GM21786 (cell line): Measurements from ENCODE around the gene NR3C2.
"Not testable (repeated sequence)": the region's sequence is repeated elsewhere in the genome, so short reads cannot be mapped to it uniquely, and the experiment has no call there.

ENCODE experiments used
- ATAC-seq: cut with Tn5 transposase; IDR thresholded peaks from one replicate; pipeline ENCODE4 v1.9.1; 2021; ENCODE audit not compliant: unreplicated experiment

NR3C2 gene

DNA sequence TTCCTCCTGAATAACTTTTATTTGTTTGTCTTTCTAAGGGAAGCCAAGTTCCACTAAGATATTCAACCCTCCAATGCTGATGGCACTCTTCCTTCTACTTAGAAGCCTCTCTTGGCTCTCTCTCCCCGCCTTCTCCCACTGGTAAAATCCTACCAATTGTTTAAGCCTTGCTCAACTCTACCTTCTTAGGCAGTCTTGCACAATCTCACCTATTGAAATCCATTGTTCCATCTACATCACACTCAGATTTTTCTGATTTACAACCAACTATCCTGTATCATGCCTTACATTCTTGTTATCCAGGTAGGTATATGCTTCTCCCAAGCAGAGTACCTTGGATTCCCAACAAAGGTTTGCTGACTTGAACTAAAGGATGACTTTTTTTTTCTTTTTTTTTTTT, 69.1 kb downstream of the NR3C2 start:
- no peak for ATAC-seq

DNA sequence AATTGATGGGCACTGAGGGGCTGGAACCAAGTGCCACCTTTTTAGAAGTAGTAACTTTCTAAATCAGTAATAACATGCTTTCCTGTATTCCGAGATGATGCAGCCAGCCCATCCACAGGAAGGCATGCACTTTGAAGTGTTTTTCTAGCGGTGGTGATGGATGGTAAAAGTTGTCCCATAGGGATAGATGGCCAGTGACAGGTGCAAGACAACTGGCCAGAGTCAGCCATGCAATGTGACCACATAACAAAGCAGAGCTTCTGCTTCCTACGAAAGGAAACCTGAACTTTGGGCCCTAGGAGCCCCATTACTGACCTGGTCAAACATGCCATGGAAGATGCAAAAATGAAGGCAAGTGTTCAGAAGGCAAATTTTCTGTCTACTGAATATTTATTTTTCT, 72.3 kb downstream of the NR3C2 start:
- no peak for ATAC-seq

DNA sequence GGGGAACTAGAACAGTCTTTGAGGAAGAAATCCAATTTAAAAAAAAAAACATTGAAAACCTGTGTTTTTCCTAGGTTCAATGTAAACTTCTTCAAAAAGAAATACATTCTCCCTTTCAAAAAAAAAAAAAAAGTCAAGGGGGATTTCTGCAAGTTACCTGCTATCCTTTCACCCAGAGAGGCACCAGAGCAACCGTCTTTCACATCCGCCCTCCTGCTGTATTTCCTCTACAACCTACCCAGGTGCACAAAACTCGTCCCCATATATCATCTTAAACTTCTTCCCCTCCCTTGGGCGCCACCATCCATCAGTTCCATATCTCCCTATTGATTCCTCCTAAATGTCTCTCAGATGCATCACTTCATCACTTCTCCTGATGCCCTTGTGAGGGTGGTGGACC, 74.5 kb downstream of the NR3C2 start:
- ATAC-seq, result no peak

DNA sequence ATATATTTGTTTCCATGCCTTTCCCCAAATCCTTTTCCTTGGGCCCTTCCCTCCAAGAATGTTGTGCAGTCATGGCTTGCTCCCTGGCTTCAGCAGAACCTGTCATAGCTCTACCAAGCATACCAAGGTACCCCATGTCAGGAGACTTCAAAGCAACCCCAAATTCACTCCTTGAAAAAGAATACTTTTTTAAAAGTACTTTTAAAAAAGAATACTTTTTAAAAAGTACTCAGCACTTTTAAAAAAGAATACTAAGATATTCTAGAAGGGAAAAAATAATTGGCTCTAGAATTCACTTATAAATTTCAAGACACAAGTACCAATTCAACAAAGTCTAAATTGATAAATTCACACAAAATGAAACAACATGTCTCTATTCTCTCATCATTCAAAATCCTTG, 76.0 kb downstream of the NR3C2 start:
- no peak for ATAC-seq

DNA sequence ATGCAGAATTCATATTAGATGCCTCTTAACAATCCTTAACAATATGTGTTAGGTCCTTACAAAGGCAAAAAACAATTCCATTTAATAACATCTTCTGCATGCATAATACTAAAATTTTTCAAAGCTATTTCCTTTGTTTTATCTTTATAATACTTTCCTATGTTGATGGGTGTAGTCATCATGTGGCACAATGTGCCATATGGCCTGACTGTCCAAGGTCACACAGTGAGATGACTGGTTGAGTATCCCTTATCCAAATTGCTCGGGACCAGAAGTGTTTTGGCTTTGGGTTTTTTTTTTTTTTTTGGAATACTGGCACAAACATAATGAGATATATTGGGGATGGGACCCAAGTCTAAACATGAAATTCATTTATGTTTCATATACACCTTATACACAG, 77.7 kb downstream of the NR3C2 start:
- no peak for ATAC-seq

DNA sequence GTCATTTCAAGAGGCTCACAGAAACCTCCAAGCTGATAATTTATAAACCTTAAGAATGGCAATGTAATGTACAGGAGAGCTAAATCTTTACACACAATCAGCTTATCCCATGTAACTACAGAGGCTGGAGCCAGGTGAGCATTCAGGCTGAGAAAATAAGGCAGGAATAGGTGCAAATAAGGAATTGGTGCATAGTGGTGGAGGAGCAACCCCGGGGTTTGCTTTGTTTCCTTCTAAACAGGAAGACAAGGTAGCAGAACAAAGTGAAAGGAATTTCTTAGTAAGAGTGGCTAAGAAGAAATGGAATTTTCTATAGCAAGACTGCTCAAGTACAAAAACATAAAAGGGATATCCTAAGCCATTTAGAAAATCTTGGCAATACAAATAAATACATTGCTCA, 82.4 kb downstream of the NR3C2 start:
- ATAC-seq, result no peak

DNA sequence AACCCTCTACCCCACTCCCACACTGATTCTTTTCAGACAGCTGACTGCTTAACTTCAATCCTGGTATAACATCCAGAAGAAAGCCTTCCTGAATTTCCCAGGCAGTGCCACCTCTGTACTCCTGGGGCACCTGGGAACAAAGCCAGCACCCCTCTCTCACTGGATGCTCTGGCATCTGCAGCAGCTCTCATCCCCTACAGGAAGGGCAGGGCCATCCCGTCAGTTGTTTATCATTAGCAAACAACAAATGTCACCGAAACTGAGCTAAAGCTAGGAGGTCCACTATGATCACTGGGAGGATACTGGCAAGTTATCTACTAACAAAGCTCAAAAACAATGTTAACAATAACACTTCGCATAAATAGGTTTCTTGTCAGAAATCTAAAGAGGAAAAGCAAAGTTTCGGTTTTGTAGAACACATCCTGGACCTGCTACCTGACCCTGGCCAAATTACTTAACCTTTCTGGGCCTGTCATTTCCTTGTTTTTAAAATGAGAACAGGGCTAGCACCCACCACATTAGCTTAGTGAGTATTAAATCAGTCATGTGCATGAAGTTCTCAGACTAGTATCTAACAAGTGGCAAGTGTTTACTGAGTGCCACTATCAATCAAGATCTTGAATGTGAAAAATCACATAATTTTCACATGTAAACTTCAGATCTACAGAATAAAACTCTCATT, 86.6 kb downstream of the NR3C2 start:
- ATAC-seq, result no peak

DNA sequence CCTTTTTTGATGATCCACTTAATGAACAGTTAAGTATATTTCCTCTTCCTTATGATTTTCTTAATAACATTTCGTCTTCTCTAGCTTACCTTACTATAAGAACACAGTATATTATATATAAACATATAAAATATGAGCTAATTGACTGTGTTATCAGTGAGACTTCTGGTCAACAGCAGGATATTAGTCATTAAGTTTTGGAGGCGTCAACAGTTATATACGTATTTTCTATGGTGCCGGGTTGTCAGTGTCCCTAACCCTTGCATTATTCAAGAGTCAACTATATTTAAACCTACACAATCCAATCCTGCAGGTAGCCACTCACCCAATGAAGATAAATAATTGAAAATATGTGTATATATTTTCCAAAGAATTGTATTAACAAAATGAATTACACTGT, 88.0 kb downstream of the NR3C2 start:
- no peak for ATAC-seq

DNA sequence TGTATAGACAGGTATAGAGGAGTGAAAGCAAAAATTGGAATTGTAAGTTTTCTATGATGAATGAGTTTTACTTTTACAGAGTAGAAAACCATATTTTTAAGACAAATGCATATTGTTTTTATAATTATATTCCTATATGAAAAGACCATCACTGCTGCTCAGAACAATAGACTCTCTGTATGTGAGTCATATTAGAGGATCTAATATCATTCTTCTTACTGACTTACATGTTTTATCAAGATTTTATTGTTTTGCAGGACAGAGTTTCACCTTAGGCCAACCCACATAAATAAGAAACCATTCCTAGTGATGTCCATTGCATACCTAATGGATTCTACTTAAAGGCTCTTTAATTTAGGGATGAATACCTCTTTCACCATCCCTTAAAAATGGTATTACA, 88.6 kb downstream of the NR3C2 start:
- ATAC-seq, result no peak

DNA sequence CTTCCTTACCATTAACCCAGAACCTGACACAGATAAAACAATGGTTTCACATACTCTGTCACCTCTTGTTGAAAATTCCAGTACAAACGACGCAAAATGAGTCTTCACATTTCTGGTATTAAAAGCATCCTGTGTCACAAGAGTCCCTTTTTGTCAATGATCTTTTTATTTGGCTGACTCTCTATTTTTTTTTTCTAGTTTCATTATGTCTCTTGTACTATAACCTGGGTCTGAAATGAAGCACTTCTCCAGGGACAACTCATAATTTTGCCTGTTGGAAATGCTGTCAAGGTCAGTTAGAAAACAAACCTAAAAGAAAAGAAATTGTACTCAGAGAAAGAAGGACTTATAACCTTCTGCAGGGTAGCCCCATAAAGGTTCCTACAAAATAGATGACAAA, 93.1 kb downstream of the NR3C2 start:
- ATAC-seq, result no peak

DNA sequence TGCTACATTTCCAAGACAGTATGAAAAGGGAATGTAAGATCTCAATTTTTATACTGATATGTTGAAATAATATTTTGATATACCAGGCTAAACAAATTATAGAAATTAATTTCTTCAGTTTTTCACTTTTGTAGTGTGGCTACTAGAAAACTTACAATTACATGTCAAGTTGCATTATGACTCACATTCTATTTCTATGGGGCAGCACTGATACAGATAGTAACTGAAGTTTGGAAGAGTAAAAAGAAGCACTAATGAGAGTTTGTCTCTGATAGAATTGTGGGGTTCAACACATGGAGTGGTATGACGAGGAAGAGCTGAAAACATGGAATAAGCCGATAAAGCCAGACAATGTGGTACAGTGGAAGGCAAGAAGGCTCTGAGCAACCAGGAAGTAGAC, 95.6 kb downstream of the NR3C2 start:
- ATAC-seq, result no peak

DNA sequence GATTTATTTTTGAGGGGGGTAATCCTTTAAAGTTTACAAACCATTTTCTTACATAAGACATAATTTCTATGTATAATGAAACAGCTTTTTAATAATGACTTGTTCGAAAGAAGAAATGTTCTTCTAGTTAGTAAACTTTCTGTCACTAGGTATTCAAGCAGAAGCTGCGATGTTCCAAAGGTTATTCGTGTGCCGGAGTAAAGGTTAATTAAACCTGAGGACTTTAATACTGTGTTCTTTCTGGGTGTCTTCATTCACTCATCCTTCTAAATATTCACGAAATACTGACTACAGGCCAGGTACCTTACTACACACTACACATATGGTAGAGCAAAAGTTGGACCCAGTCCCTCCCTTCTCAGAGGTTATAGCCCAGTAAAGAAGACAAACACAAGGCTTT, 96.7 kb downstream of the NR3C2 start:
- ATAC-seq, result no peak

DNA sequence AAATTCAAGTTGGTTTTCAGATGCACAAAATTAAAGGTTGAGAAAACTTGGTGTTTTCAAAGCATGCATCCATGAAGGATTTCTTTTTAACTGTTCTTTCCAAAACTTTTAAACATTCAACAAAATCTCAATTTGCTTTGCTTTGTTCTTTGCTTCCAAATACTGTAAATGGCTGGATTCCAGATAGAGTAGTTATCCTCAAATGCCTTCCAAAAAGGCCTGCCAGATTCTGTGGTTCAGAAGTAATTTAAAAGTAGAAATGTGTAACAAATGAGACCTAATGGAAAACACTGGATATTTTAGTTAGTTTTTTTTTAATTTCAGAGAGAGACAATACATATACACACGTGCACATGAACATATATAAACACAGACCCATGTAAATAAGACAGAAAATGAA, 97.3 kb downstream of the NR3C2 start:
- no peak for ATAC-seq

DNA sequence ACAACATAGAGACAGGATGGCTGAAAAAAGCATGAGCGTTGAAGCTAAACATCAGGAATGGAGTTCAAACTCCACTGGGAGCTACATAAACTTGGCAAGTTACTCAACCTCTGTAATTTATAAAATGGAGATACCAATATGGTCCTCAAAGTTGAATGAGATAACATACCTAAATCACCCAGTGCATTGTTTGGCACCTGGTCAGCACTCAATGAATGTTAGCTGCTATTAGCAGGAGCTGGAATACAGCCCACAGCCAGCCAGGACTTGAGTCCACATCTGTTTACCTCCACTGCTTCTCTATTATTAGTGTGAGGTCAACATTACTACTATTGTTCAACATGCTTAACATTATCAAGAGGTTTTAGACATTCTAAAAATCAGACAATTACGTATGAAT, 97.9 kb downstream of the NR3C2 start:
- ATAC-seq, result no peak

DNA sequence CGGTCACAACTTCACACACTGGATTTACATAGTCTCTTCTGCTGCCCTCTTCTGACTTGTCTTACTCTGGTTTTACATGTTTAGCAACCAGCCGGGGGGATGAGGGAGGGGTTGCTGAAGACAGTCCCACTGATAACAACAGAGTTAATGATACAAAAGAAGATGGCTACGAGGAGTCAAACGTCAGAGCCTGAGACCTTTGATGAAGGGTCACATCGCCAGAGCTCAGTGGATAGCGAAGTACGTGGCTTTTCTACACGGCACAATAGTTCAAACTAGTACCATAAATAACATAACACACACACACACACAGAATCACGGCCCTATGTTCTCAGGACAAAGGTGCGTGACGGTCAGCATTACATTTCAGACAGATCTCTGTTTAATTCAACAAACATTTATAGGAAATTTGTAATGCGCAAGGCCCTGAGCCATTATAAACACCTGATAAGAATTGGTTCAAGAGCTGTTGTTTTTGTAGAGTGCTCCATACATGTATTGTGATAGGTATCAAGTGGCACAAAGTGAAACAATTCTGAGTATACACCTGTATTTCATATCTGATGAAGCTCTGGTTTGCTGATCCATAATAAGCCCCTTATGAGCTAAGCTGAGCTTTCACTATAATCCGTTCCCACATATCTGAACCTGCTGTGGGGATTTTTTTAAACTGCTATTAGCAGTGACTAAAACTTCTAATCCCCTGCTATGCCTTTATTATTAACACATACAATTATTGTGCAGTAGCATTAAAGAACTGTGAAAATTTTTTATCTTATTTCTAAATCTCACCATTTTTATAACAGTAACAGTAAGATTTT, 100.0 kb downstream of the NR3C2 start:
- no peak for ATAC-seq

DNA sequence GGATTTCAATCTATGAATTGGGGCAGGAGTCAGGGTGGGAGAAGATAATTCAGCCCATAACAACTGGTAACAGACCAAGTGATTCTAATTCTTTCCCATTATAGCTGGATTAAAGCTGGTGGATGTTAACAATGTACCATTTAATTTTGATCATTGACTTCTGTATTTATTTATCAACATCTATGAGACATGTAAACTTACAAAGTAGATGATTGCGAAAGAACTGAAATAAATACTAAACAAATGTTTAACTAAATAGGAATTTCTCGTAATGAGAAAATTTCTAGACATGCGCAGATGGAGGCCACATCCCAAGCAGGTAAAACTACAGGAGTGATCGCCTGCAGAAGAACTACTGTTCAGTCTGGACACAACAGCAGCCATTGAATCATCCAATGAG, 107.1 kb downstream of the NR3C2 start:
- no peak for ATAC-seq

DNA sequence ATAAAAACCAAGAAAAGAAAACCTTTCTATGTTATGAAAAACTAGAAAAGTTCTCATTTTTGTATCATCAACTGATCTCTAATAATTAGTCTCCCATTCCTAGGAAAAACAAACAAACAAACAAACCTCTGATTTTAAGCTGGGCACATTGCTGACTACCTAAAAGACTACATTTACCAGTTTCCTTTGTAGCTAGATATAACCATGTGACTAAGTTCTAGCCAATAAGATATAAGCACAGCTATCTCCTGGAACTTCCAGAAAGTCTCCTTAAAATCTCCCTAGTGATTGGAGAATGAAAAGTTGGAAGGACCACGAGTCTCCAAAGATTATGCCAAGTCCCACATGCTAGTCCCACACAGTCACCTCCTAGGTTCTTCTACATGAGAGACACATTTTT, 108.9 kb downstream of the NR3C2 start:
- ATAC-seq, result no peak

DNA sequence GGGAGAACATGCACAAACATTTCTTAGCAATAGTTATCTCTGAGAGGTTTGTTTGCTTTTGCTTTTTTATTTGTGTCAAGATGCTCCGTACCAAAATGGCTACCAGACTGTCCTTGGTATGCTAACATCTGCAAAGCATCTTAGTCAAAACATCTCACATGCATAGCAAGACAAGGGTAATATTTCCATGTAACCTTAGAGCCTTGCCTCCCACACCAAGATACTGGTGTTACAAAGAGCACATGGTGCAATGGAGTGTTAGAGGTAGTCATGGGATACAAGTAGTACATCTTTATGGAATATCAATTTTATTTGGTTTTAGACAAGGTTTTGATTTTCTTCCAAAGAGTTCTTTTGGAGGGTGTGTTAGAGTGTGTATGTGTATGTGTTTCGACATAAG, 109.7 kb downstream of the NR3C2 start:
- no peak for ATAC-seq

DNA sequence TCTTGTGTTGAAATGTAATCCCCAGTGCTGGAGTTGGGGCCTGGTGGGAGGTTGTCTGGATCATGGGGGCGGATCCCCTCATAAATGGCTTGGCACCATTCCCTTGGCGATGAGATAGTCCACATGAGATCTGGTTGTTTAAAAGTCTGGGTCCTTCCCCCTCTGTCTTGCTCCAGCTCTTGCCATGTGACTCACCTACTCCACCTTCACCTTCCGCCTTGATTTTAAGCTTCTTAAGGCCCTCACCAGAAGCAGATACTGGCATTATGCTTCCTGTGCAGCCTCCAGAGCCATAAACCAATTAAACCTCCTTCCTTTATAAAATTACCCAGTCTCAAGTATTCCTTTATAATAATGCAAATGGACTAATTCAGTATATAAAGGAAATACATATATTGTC, 111.5 kb downstream of the NR3C2 start:
- no peak for ATAC-seq

DNA sequence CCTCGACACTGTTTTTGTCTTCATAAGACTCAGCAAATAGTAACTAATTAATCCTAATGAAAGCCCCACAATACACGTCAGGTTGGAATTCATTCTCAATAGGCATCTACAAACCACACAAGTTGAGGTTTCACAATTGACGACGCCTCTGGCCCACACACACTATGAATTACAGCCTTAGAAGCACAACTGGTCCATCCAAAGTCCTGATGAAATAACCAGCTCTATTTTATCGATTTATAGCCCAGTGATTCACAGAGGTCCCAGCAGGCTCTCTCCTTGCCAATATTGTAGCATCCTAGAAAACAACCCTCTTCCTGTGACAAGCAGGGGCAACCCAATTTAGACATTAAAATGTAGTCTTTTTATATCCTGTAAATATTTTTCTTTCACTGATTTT, 112.1 kb downstream of the NR3C2 start:
- no peak for ATAC-seq

DNA sequence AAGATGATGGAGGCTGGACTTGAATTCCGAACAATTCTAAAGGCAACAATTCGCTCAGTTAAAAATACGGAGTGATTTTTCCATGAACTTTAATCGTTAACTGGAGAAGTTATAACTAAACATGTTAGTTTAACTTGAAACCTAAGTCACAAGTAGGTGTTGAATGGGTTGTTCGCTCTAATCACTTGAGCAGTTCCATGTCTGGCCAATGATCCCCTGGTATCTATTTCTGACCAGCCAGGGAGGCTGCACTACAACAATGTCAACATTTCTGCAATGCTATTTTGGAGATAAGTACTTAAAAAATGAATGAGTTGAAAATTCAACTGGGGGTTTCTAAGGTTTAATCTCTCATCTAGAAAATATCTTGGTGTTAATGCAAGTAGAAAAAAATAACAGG, 112.5 kb downstream of the NR3C2 start:
- no peak for ATAC-seq

DNA sequence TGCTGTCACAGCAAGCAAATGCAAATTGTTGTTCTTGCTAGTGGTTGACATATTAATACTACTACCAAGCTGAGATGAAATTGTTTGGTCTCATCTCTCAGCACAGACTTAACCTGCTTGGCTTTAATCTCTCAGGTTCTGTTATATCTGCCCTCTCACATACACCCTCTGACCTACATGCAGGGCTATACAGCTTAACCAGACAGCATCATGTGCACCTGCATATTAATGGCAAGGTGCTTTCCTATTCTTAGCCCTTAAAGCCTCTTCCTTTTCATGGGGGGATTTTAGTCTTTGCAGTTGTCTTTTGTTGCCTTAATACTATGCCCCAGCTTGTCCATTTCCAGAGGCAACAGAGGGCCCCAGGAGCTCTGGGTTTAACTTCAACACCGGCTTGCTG, 114.5 kb downstream of the NR3C2 start:
- no peak for ATAC-seq

DNA sequence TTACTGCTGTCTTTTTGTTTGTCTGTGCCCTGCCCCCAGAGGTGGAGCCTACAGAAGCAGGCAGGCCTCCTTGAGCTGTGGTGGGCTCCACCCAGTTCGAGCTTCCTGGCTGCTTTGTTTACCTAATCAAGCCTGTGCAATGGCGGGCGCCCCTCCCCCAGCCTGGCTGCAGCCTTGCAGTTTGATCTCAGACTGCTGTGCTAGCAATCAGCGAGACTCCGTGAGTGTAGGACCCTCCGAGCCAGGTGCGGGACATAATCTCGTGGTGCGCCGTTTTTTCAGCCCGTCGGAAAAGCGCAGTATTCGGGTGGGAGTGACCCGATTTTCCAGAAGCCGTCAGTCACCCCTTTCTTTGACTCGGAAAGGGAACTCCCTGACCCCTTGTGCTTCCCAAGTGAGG, 118.9 kb downstream of the NR3C2 start:
- not testable (repeated sequence) for ATAC-seq
